COLO668 (cell line): ENCODE results near the gene NFIB.

Experiments
- DNase-seq: peaks from one replicate; lab custom pipeline; 2025; ENCODE audit not compliant: unreplicated experiment; lab: John Stamatoyannopoulos, UW

The NFIB gene

DNA sequence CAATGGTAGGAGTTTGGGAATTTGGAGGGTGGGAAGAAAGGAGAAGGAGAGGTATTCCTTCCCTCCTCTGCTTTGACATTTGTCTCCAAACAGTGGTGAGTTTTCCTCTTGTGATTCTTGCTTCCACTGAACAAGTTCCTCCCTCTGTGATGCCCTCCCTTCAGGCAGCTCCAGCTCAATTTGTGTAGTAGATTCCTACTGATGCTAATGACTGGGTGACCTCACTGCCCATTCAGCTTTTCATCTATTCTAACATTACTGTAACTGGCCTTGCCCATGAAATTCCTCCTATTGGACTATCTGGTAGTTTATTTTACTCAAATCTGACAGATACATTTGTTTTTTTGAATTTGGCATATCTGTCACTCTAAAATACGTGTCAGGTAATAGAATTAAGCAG is 121.4 kb downstream of the NFIB start:
- no peak for DNase-seq

- DNase-seq, result no peak
These were observed 122.4 kb downstream of the NFIB start for GRCh38 chr9:14191512-14191911.

- DNase-seq, result no peak
These were observed 123.7 kb downstream of the NFIB start for GRCh38 chr9:14190240-14190639.

GRCh38 chr9:14189578-14189977 is 124.4 kb downstream of the NFIB start:
- no peak for DNase-seq

DNA sequence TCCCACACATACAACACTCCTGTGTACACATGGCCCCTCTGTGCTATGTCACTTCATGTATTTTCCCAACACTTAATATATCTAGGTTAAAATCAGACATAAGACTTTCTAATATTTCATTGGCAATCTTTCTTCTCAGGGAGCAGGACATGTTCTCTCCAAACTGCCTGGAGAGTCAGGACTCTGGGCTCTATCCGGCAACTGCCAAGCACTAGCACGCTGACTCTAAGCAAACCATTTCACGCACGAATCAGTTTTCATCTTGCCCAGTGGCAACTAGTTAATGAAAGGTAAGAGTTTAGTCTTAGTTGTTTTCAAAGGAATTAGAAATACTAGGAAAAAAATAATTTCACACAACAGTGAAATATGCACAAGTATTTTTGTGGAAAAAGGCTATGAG is 124.8 kb downstream of the NFIB start:
- DNase-seq, result no peak

DNA sequence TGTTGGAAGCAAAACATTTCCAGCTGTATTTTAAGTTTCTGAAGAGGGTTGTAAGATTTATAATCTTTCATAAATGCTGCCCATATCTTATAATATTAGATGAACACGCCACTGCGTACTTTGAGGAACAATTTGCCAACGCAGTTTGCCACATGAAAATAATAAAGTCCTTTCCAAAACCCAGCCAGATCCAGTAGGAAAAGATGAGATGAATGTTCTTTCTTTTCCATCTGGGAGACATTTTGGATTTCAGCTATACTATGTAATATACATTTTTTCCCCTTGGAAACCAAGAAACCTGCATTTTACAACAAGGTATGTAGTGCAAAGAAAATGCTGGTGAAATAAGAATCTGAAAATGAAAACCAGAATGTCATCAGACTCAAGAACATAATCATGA is 125.4 kb downstream of the NFIB start:
- DNase-seq, result no peak

DNA sequence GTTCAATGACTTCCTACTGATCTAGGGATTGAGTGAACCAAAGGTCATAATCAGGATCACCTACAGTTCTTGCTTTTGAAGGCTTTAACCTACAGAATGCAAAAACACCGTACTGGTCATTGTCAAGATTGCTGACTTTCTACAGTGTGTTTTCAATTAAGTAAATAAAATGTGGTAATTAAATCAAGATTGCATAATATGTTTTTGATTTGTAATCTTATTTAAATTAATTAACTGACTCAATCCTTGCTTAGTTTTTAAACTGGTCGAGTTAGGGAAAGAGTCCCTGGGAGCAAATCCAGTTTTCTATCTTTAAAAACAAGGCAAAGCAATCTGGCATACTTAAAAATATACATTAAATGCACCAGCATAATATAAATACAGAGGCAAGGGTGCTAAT is 125.9 kb downstream of the NFIB start:
- no peak for DNase-seq

- DNase-seq, result no peak
These were observed 127.8 kb downstream of the NFIB start for GRCh38 chr9:14186096-14186495.

DNA sequence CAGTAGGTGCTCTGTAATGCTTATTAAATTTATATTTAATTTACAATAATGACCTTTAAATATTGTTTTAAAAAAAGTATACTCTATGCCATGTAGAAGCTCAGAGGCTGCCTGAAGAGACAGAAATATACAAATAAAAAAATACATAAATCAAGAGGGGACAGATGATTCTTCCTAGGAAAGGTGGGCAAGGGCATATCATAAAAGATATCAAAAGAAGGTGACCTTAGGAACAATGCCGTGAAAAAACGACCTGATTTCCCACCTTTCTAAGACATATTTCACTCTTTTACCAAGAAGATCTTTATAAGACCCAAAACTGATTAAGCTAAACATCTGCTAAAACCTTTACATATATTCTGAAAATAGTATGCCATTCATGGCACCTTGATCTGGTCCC is 128.9 kb downstream of the NFIB start:
- no peak for DNase-seq

DNA sequence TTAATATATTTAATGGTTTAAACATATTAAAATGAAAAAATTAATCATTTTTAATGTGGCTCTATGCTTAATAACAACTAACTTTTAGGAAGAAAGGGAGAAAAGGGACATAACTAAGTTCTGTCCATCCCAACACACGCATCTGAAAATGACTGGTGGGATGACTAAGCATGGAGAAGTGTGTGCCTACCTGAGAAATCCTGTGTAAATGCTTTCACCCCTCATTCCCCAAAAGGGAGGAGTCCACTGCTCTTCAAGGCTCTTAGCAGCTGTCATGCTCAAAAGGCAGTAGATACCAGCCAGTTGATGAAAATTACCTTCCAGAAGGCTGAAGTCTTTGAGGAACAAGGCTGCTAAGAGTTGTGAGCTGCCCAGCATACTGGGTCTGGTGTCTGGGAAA is 130.9 kb downstream of the NFIB start:
- DNase-seq, result no peak

- no peak for DNase-seq
These were observed 132.9 kb downstream of the NFIB start for GRCh38 chr9:14180960-14181537.

- DNase-seq, result no peak
These were observed 133.6 kb downstream of the NFIB start for GRCh38 chr9:14180093-14180959.

DNA sequence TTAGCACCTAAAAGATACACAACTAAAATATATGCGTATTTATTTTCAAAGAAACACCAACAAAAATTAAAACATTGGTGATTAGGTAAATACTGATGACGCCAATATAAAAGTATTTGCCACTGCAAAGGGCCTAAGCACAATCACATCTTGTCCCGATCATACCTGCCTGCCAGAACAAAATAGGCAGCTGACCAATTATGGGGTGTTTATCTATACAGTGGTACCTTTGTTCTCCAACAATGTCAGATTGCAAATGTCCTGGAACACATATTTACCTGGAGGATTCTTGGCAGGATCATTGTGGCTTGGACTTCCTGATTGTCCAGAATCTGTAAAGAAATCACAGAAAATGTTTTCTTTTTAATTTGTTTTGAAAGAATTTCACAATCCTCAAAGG is 134.5 kb downstream of the NFIB start:
- DNase-seq, result peak; percentile 15

DNA sequence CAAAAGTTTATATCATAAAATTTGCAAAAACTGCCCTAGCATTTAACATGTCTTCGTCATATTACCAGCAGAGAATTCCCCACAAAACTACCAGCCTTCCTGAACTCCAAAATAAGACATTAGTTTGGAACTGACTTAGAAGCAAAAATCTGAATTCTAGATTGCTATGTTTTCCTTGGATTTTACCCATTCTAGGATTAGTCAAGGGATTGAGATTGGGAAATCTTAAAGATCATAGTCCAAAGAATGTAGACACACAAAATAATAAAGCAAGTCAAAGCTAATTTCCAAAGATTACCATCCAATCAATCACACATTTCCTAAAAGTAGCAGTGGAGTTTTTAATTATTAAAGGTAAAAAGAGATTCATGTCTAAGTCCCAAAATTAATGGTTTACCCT is 138.2 kb downstream of the NFIB start:
- DNase-seq, result no peak

GRCh38 chr9:14173713-14174112 is 140.2 kb downstream of the NFIB start:
- peak; percentile 46 for DNase-seq

GRCh38 chr9:14170973-14171596 is 142.9 kb downstream of the NFIB start:
- no peak for DNase-seq

DNA sequence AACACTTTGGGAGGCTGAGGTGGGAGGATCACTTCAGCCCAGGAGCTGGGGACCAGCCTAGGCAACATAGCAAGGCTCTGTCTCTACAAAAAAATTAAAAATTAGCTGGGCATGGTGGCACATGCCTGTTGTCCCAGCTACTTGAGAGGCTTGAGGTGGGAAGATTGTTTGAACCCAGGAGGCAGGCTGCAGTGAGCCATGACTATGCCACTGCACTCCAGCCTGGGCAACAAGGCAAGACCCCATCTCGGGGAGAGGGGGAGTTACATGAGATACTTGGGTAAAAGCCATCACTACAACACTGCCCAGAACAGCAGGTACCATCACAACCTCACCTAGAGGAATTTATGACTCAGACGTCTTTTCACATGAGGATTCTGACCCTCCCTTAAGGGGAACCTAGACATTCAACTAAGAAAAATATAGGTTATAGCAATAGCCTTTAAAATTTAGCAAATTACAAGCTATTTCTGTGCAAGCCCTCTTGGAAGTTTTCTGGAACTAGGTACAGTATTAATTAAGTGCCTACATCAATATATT is 143.5 kb downstream of the NFIB start:
- no peak for DNase-seq

DNA sequence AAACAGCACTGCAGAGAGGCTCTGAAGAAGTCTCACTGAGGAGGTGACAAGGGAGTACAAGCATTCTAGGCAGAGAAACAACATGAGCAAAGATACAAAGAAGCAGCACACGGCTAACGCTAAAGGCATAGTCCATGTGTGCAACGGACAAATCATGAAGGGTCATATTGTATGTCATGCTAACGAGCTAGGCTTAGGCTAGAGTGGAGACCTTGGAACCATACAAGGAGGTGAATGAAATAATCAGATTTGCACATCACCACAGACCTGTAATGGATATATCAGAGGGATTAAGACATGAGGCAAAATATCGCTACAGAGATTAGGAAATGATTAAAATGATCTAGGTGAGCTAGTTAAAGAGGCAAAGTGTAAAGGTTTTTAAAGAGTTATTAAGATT is 145.6 kb downstream of the NFIB start:
- DNase-seq, result no peak

- DNase-seq, result peak; percentile 13
These were observed 148.4 kb downstream of the NFIB start for GRCh38 chr9:14165376-14166035.

- DNase-seq, result no peak
These were observed 149.0 kb downstream of the NFIB start for GRCh38 chr9:14164908-14165307.

GRCh38 chr9:14159440-14160216 is 154.3 kb downstream of the NFIB start:
- peak; percentile 34 for DNase-seq
